Stimulated activated naive CD8-positive, alpha-beta T cell treated with anti-CD3 and anti-CD28 coated beads, Interleukin-15, amount 100 ng/mL, for 72 hours (primary cell): ENCODE data around the gene NDUFS4.
"Not testable (repeated sequence)": the region's sequence is repeated elsewhere in the genome, so short reads cannot be mapped to it uniquely, and the experiment has no call there.

Source experiments
- ATAC-seq: fragments of 150-1000 bp; cut with Tn5 transposase; 2 replicates; pipeline ENCODE4 v1.10.0; 2021; ENCODE audit warnings: mild to moderate bottlenecking, moderate library complexity
- DNase-seq, 2 donors: peaks; one replicate each; pipeline ENCODE4 v3.0.0; 2021 to 2022
- H3K27ac Mint-ChIP-seq, 2 donors: one replicate each; pipeline ENCODE4 v1.8.0; 2022; ENCODE audit warnings: mild to moderate bottlenecking in 2 of 2, mixed read lengths in 2 of 2, moderate library complexity in 2 of 2
- H3K27me3 Mint-ChIP-seq: one replicate; pipeline ENCODE4 v1.8.0; 2022; ENCODE audit warnings: mixed read lengths
- H3K4me1 Mint-ChIP-seq: one replicate; pipeline ENCODE4 v1.8.0; 2022; ENCODE audit warnings: mild to moderate bottlenecking, mixed read lengths
- H3K4me3 Mint-ChIP-seq, 2 donors: one replicate each; pipeline ENCODE4 v1.8.0; 2022; ENCODE audit warnings: mild to moderate bottlenecking in 2 of 2, mixed read lengths in 2 of 2, moderate library complexity in 1 of 2
- H3K9me3 Mint-ChIP-seq, 2 donors: one replicate each; pipeline ENCODE4 v1.8.0; 2022; ENCODE audit warnings: mixed read lengths in 2 of 2

The NDUFS4 gene

GRCh38 chr5:53671447-53671846 lies 111.0 kb downstream of the NDUFS4 start:
- H3K4me3 Mint-ChIP-seq: no peak overlapping the region
- H3K27me3 Mint-ChIP-seq: no peaks in the 10 kb centered on the region
- H3K4me1 Mint-ChIP-seq: no peaks in the 10 kb centered on the region
- H3K27ac Mint-ChIP-seq: no peak overlapping the region
- H3K9me3 Mint-ChIP-seq: peaks cover 0 to 5% of the 10 kb centered on the region in 2 donors
- ATAC-seq: no peak
- no peak for DNase-seq

DNA sequence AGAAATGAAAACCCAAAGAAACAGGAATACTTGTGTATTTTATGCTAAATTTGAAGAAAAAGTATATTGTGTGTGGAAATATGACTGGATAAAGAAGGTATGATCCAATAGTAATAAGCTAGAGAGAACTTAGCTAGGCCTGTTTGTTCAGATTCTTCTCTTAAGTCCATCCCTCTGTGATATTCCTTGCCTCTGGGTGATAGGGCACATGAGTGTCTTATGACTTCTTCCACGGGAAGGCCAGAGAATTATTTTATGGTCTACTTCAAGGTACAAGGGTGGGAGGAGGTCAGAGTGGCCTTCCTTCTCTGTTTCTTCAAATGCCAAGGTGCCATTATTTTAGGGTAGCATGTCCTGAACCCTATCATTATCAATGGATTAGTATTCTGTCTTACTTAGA lies 113.7 kb downstream of the NDUFS4 start:
- H3K4me3 Mint-ChIP-seq: no peak overlapping the region
- ATAC-seq (no peak), DNase-seq (no peak)
- H3K27ac Mint-ChIP-seq: no peak overlapping the region
- no peaks in the 10 kb centered on the region for H3K4me1 Mint-ChIP-seq
- no peaks in the 10 kb centered on the region for H3K27me3 Mint-ChIP-seq
- H3K9me3 Mint-ChIP-seq: peaks cover 0 to 17% of the 10 kb centered on the region in 2 donors

DNA sequence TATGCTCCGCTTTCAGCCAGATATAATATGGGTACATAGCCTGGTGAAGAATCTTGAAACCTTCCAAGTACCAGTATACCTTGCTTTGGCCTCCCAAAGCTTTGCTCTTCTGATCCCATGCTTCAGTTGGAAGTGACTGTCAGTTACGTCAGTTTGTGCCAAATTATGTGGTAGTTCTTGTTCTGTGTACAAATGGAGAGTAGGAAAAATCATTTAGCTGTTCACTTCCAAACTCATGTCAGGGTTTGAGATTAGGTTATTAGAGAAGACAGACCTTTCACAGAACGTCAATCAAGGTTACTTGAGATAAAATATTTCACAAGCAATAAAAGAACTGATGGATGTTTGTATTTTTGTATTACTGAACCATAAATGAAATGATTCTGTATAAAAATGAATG lies 117.2 kb downstream of the NDUFS4 start:
- DNase-seq (no peak), ATAC-seq (no peak)
- H3K4me3 Mint-ChIP-seq: no peak overlapping the region
- H3K4me1 Mint-ChIP-seq: no peaks in the 10 kb centered on the region
- H3K9me3 Mint-ChIP-seq: peaks cover 0 to 23% of the 10 kb centered on the region in 2 donors
- no peaks in the 10 kb centered on the region for H3K27me3 Mint-ChIP-seq
- H3K27ac Mint-ChIP-seq: no peak overlapping the region

- Mint-ChIP-seq H3K4me1 (no peaks in the 10 kb centered on the region), H3K4me3 (no peak overlapping the region), H3K27me3 (no peaks in the 10 kb centered on the region), H3K9me3 (peaks cover 0 to 23% of the 10 kb centered on the region in 2 donors), H3K27ac (peak overlapping the region in 1 of 2 donors; percentile 49)
- ATAC-seq (no peak), DNase-seq (no peak)
Measured at GRCh38 chr5:53678981-53679660, 118.7 kb downstream of the NDUFS4 start.

- no peak for DNase-seq
- H3K9me3 Mint-ChIP-seq: peaks cover 0 to 18% of the 10 kb centered on the region in 2 donors
- no peaks in the 10 kb centered on the region for H3K4me1 Mint-ChIP-seq
- no peak overlapping the region for H3K4me3 Mint-ChIP-seq
- no peaks in the 10 kb centered on the region for H3K27me3 Mint-ChIP-seq
- no peak overlapping the region for H3K27ac Mint-ChIP-seq
- no peak for ATAC-seq
Measured at GRCh38 chr5:53681079-53681478, 120.6 kb downstream of the NDUFS4 start.

DNA sequence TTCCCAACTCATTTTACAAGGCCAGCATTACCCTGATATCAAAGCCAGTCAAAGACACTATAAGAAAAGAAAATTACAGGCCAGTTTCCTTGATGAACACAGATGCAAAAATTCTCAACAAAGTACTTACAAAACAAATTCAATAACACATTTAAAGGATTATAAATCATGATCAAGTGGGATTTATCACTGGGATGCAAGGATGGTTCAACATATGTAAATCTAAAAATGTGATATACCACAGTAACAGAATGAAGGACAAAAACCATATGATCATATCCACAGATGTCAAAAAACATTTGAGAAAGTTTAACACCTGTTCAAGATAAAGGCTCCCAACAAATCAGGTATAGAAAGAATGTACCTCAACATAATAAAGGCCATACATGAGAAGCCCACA lies 130.6 kb downstream of the NDUFS4 start:
- no peaks in the 10 kb centered on the region for H3K27me3 Mint-ChIP-seq
- no peak overlapping the region for H3K27ac Mint-ChIP-seq
- ATAC-seq (no peak), DNase-seq (no peak)
- no peak overlapping the region for H3K4me3 Mint-ChIP-seq
- H3K4me1 Mint-ChIP-seq: no peaks in the 10 kb centered on the region
- peaks cover 38 to 39% of the 10 kb centered on the region in 2 donors for H3K9me3 Mint-ChIP-seq

DNA sequence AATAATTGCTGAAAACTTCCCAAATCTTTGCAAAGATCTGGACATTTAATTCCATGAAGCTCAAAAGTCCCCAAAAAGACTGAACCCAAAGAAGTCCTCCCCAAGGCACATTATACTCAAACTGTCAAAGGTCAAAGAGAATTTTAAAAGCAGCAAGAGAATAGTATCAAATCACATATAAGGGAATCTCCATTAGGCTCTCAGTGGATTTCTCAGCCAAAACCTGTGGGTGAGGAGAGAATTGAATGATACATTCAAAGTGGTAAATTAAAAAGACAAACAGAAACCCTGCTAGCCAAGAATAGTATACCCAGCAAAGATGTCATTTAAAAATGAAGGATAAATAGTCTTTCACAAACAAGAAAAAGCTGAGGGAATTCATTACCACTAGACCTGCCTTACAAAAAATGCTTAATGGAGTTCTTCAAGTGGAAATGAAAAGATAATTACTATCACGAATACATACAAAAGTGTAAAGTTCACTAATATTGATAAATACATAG lies 134.1 kb downstream of the NDUFS4 start:
- H3K27me3 Mint-ChIP-seq: no peaks in the 10 kb centered on the region
- no peak overlapping the region for H3K27ac Mint-ChIP-seq
- ATAC-seq: no peak
- no peak overlapping the region for H3K4me3 Mint-ChIP-seq
- H3K4me1 Mint-ChIP-seq: no peaks in the 10 kb centered on the region
- H3K9me3 Mint-ChIP-seq: peaks cover 43 to 48% of the 10 kb centered on the region in 2 donors
- DNase-seq: no peak

DNA sequence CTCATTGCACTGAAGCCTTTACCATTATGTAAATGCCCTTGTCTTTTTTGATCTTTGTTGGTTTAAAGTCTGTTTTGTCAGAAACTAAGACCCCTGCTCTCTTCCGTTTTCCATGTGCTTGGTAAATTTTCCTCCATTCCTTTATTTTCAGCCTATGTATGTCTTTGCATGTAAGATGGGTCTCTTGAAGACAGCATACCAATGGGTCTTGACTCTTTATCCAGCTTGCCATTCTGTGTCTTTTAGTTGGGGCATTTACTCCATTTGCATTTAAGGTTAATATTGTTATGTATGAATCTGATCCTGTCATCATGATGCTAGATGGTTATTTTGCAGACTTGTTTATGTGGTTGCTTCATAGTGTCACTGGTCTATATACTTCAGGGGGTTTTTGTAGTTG lies 150.0 kb downstream of the NDUFS4 start:
- not testable (repeated sequence) for DNase-seq, ATAC-seq, H3K27me3 Mint-ChIP-seq, H3K27ac Mint-ChIP-seq, H3K4me1 Mint-ChIP-seq, H3K4me3 Mint-ChIP-seq
- H3K9me3 Mint-ChIP-seq: peaks cover 28 to 55% of the 10 kb centered on the region in 2 donors

GRCh38 chr5:53712327-53712726 lies 151.9 kb downstream of the NDUFS4 start:
- no peaks in the 10 kb centered on the region for H3K27me3 Mint-ChIP-seq
- no peaks in the 10 kb centered on the region for H3K4me1 Mint-ChIP-seq
- DNase-seq (no peak), ATAC-seq (no peak)
- no peak overlapping the region for H3K4me3 Mint-ChIP-seq
- peaks cover 36 to 62% of the 10 kb centered on the region in 2 donors for H3K9me3 Mint-ChIP-seq
- H3K27ac Mint-ChIP-seq: no peak overlapping the region

- no peak for ATAC-seq
- peaks cover 43 to 64% of the 10 kb centered on the region in 2 donors for H3K9me3 Mint-ChIP-seq
Measured at GRCh38 chr5:53713978-53714666, 153.7 kb downstream of the NDUFS4 start.

DNA sequence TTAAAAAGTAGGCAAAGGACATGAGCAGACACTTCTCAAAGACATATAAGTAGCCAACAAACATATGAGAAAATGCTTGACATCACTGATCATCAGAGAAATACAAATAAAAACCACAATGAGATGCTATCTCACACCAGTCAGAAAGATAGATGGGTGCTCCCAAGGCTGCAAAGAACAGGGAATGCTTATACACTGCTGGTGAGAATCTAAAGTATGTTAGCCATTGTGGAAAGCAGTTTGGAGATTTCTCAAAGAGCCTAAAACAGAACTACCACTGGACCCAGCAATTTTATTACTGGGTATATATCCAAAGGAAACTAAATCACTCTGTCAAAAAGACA lies 154.2 kb downstream of the NDUFS4 start:
- Mint-ChIP-seq H3K4me3 (no peak overlapping the region), H3K4me1 (no peaks in the 10 kb centered on the region), H3K27ac (no peak overlapping the region), H3K9me3 (peaks cover 44 to 60% of the 10 kb centered on the region in 2 donors), H3K27me3 (no peaks in the 10 kb centered on the region)
- no peak for ATAC-seq
- DNase-seq: no peak

More at GRCh38 chr5:53713978-53714666, 153.7 kb downstream of the NDUFS4 start:
- no peak overlapping the region for H3K27ac Mint-ChIP-seq
- no peaks in the 10 kb centered on the region for H3K4me1 Mint-ChIP-seq
- H3K27me3 Mint-ChIP-seq: no peaks in the 10 kb centered on the region
- H3K4me3 Mint-ChIP-seq: no peak overlapping the region
- no peak for DNase-seq

DNA sequence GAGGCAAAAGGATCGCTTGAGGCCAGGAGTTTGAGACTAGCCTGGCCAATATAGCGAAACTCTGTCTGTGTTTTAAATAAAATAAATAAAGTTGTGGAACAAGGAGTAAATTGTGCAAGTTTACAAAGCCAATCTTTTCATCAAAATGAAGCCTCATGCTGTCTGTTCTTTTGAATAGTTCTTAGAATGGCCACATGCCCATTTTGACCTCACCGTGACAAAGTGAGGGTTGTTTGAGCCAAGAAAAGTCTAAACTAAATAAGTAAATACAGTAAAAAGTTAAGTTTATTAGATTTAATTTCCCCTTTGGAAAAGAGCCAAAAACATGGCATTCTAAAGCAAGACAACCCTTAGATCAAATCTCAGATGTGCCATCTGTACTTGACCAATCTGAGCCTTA lies 165.7 kb downstream of the NDUFS4 start:
- no peak for DNase-seq
- H3K27ac Mint-ChIP-seq: no peak overlapping the region
- no peak for ATAC-seq
- H3K9me3 Mint-ChIP-seq: peaks cover 0 to 13% of the 10 kb centered on the region in 2 donors
- H3K4me1 Mint-ChIP-seq: no peaks in the 10 kb centered on the region
- no peaks in the 10 kb centered on the region for H3K27me3 Mint-ChIP-seq
- no peak overlapping the region for H3K4me3 Mint-ChIP-seq

DNA sequence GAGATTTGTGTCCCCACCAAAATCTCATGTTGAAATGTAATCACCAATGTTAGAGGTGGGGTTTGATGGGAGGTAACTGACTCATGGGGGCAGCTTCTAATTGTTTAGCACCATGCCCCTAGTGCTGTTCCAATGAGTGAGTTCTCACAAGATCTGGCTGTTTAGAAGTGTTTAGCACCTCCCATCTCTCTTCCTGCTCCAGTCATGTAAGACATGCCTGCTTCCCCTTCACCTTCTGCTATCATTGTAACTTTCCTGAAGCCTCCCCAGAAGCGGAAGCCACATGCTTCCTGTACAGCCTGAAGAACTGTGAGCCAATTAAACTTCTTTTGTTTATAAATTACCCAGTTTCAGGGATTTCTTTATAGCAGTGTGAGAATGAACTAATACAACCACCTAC lies 170.5 kb downstream of the NDUFS4 start:
- Mint-ChIP-seq H3K27me3 (no peaks in the 10 kb centered on the region), H3K9me3 (peaks cover 0 to 5% of the 10 kb centered on the region in 2 donors), H3K27ac (no peak overlapping the region), H3K4me3 (no peak overlapping the region), H3K4me1 (no peaks in the 10 kb centered on the region)
- DNase-seq (no peak), ATAC-seq (no peak)
